ENCODE results near the gene ATG3. TPM values are rescaled to one million over a fixed set of nuclear protein-coding genes. Genes with fewer than 3 reads are reported as not detected.

Gene ATG3
- 49.7 and 50.9 TPM in 2 replicates for total RNA-seq

GRCh38 chr3:112561734-112562529 is at the start of gene ATG3, which contains the start of gene SLC35A5:
Gene ATG3 (minus strand): TSS chr3:112561962. CDS start chr3:112561528, 434 bp downstream.
Gene SLC35A5 (plus strand): TSS chr3:112562045. CDS start chr3:112563404, 1,359 bp downstream.
- H3K27me3 ChIP-seq (ENCODE audit: control insufficient read depth, insufficient read depth, low read length), result no peaks in the 10 kb centered on the region
- TF ChIP-seq, protein P1, sequence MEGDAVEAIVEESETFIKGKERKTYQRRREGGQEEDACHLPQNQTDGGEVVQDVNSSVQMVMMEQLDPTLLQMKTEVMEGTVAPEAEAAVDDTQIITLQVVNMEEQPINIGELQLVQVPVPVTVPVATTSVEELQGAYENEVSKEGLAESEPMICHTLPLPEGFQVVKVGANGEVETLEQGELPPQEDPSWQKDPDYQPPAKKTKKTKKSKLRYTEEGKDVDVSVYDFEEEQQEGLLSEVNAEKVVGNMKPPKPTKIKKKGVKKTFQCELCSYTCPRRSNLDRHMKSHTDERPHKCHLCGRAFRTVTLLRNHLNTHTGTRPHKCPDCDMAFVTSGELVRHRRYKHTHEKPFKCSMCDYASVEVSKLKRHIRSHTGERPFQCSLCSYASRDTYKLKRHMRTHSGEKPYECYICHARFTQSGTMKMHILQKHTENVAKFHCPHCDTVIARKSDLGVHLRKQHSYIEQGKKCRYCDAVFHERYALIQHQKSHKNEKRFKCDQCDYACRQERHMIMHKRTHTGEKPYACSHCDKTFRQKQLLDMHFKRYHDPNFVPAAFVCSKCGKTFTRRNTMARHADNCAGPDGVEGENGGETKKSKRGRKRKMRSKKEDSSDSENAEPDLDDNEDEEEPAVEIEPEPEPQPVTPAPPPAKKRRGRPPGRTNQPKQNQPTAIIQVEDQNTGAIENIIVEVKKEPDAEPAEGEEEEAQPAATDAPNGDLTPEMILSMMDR (IDR thresholded peaks at IDR 0.05; ENCODE audit: insufficient read depth, low read length, poor library complexity, severe bottlenecking), result no peak
- H3K4me3 ChIP-seq (ENCODE audit: low read depth, low read length), result peak within 1 kb of the TSS; percentile 86
- peak; percentile 86 for DNase-seq (ENCODE audit: low read depth)
- H3K36me3 ChIP-seq (ENCODE audit: control insufficient read depth, insufficient read depth, low read length), result no peaks in the 10 kb centered on the region

DNA sequence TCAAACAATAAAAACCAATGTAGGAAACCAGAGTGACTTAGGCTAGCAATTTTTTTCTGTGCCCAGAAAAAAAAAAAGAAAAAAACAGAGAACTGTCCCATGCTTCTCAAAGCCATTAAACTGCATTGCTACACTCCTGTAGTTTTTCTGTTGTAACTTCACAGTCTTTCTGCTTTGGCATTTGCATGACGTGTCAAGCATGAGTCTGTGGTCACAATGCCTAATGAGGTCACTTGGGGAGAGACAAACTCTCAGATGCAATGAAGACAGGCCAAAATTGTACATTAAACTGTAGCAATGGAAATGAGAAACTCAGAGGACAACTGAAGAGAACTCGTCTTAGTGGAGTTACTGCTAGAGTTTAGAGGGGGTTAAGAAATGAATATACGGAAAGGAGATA is 48.4 kb upstream of the ATG3 start:
- Histone ChIP-seq H3K4me3 (ENCODE audit: low read depth, low read length) (no peak overlapping the region), H3K27me3 (ENCODE audit: control insufficient read depth, insufficient read depth, low read length) (no peaks in the 10 kb centered on the region), H3K36me3 (ENCODE audit: control insufficient read depth, insufficient read depth, low read length) (no peaks in the 10 kb centered on the region)
- DNase-seq (ENCODE audit: low read depth), result peak; percentile 45
- TF ChIP-seq, protein P1 (IDR thresholded peaks at IDR 0.05; ENCODE audit: insufficient read depth, low read length, poor library complexity, severe bottlenecking), result no peak

- no peaks in the 10 kb centered on the region for H3K27me3 ChIP-seq (ENCODE audit: control insufficient read depth, insufficient read depth, low read length)
- no peak overlapping the region for H3K4me3 ChIP-seq (ENCODE audit: low read depth, low read length)
- H3K36me3 ChIP-seq (ENCODE audit: control insufficient read depth, insufficient read depth, low read length), result no peaks in the 10 kb centered on the region
- TF ChIP-seq, protein P1 (IDR thresholded peaks at IDR 0.05; ENCODE audit: insufficient read depth, low read length, poor library complexity, severe bottlenecking), result no peak
- no peak for DNase-seq (ENCODE audit: low read depth)
These were observed 46.1 kb upstream of the ATG3 start for GRCh38 chr3:112607863-112608262.

DNA sequence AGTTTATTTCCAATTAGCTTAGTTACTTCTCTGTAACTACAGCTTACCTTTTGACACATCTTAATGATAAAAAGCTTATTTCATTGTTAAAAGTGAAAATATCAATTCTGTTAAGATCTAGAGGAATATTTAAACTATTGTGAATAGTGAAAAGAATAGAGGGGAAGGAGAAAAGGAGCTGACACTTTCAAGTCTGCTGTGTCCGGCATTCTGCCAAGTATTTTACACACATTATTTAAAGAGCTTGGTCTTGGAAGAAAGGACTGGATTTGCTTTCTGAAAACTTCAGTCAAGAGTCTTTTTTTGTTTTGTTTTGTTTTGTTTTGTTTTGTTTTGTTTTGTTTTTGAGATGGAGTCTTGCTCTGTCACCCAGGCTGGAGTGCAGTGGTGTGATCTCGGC is 44.3 kb upstream of the ATG3 start:
- Histone ChIP-seq H3K36me3 (ENCODE audit: control insufficient read depth, insufficient read depth, low read length) (no peaks in the 10 kb centered on the region), H3K4me3 (ENCODE audit: low read depth, low read length) (no peak overlapping the region), H3K27me3 (ENCODE audit: control insufficient read depth, insufficient read depth, low read length) (no peaks in the 10 kb centered on the region)
- DNase-seq (ENCODE audit: low read depth), result no peak
- TF ChIP-seq, protein P1 (IDR thresholded peaks at IDR 0.05; ENCODE audit: insufficient read depth, low read length, poor library complexity, severe bottlenecking), result no peak

- no peak overlapping the region for H3K4me3 ChIP-seq (ENCODE audit: low read depth, low read length)
- no peaks in the 10 kb centered on the region for H3K27me3 ChIP-seq (ENCODE audit: control insufficient read depth, insufficient read depth, low read length)
- no peaks in the 10 kb centered on the region for H3K36me3 ChIP-seq (ENCODE audit: control insufficient read depth, insufficient read depth, low read length)
- DNase-seq (ENCODE audit: low read depth), result peak; percentile 54
- TF ChIP-seq, protein P1 (IDR thresholded peaks at IDR 0.05; ENCODE audit: insufficient read depth, low read length, poor library complexity, severe bottlenecking), result no peak
These were observed 43.5 kb upstream of the ATG3 start for GRCh38 chr3:112605285-112605684.

Measured in kidney epithelial cell (primary cell).